H1 (cell line): ENCODE data around the gene MUS81. TPM values are rescaled to one million over a fixed set of nuclear protein-coding genes. Genes with fewer than 3 reads are reported as not detected.

Experiments used
- ASH2L ChIP-seq: fragments of 200-600, 300-600 bp; sonication (generic); IDR thresholded peaks from one replicate; pipeline ENCODE4 v1.7.1; 2017; ENCODE audit warnings: low read length
- ATF3 ChIP-seq: IDR thresholded peaks from 2 replicates; pipeline ENCODE4 v1.6.1; 2011; ENCODE audit warnings: low read depth, mild to moderate bottlenecking, low read length; ENCODE audit not compliant: insufficient read depth
- BACH1 ChIP-seq: IDR thresholded peaks from 2 replicates; pipeline ENCODE4 v1.6.1; 2012; ENCODE audit warnings: low read length, improper control_type of control experiment
- CHD1 ChIP-seq: IDR thresholded peaks from 2 replicates; pipeline ENCODE4 v1.6.1; 2012; ENCODE audit warnings: low read depth, low read length, improper control_type of control experiment
- CREB1 ChIP-seq: IDR thresholded peaks from 2 replicates; pipeline ENCODE4 v1.6.1; 2012; ENCODE audit warnings: inconsistent platforms
- EP300 ChIP-seq, 2 experiments: IDR thresholded peaks; 1 replicate in 1 of 2; 2 replicates in 1 of 2; pipeline ENCODE4 v1.6.1; 2011 to 2012; ENCODE audit warnings: low read depth in 2 of 2, low read length in 2 of 2, mild to moderate bottlenecking in 2 of 2, borderline replicate concordance in 1 of 2, inconsistent platforms in 1 of 2, moderate library complexity in 1 of 2
- EZH2 ChIP-seq: fragments of 200-600 bp; sonication (generic); IDR thresholded peaks from 2 replicates; pipeline ENCODE4 v1.7.1; 2012; ENCODE audit warnings: low read depth, mild to moderate bottlenecking, moderate library complexity, low read length, inconsistent platforms; ENCODE audit not compliant: severe bottlenecking
- FOSL1 ChIP-seq: IDR thresholded peaks from 2 replicates; pipeline ENCODE4 v1.6.1; 2011; ENCODE audit warnings: mild to moderate bottlenecking, low read depth, low read length, moderate library complexity; ENCODE audit not compliant: insufficient read depth
- GTF2F1 ChIP-seq: IDR thresholded peaks from 2 replicates; pipeline ENCODE4 v1.6.1; 2012; ENCODE audit warnings: low read depth, low read length, improper control_type of control experiment, borderline replicate concordance
- HDAC6 ChIP-seq: IDR thresholded peaks from one replicate; pipeline ENCODE4 v1.7.1; 2012; ENCODE audit warnings: low read depth, mild to moderate bottlenecking, inconsistent platforms, low read length, moderate library complexity
- KDM4A ChIP-seq: IDR thresholded peaks from one replicate; pipeline ENCODE4 v1.7.1; 2012; ENCODE audit warnings: low read depth, mild to moderate bottlenecking, moderate library complexity, low read length, inconsistent platforms; ENCODE audit not compliant: severe bottlenecking
- NANOG ChIP-seq: IDR thresholded peaks from 2 replicates; pipeline ENCODE4 v1.6.1; 2011; ENCODE audit warnings: low read length, low read depth, mild to moderate bottlenecking, inconsistent platforms; ENCODE audit not compliant: insufficient read depth, poor library complexity, severe bottlenecking
- PHF8 ChIP-seq: fragments of 200-600 bp; sonication (generic); conservative IDR thresholded peaks from 2 replicates; pipeline ENCODE4 v1.7.1; 2012; ENCODE audit warnings: low read depth, mild to moderate bottlenecking, inconsistent platforms, low read length, moderate library complexity
- POLR2A ChIP-seq, 2 experiments: IDR thresholded peaks; 1 replicate in 1 of 2; 2 replicates in 1 of 2; pipeline ENCODE4 v1.6.1; 2011; ENCODE audit warnings: low read depth in 2 of 2, low read length in 2 of 2, mild to moderate bottlenecking in 2 of 2; ENCODE audit errors: control extremely low read depth in 1 of 2
- RBBP5 ChIP-seq: IDR thresholded peaks from 2 replicates; pipeline ENCODE4 v1.7.1; 2012; ENCODE audit warnings: low read depth, mild to moderate bottlenecking, inconsistent platforms, low read length, moderate library complexity, borderline replicate concordance
- SP1 ChIP-seq: IDR thresholded peaks from 2 replicates; pipeline ENCODE4 v1.6.1; 2011; ENCODE audit warnings: low read depth, low read length
- SUZ12 ChIP-seq: fragments of 200-600 bp; sonication (generic); IDR thresholded peaks from 2 replicates; pipeline ENCODE4 v1.6.1; 2012; ENCODE audit warnings: mild to moderate bottlenecking, inconsistent platforms, low read length, moderate library complexity, mixed read lengths
- TAF1 ChIP-seq: IDR thresholded peaks from 2 replicates; pipeline ENCODE4 v1.6.1; 2011; ENCODE audit warnings: mild to moderate bottlenecking, low read depth, low read length
- TCF12 ChIP-seq: IDR thresholded peaks from 2 replicates; pipeline ENCODE4 v1.6.1; 2011; ENCODE audit warnings: low read depth, mild to moderate bottlenecking, low read length
- USF2 ChIP-seq: IDR thresholded peaks from 2 replicates; pipeline ENCODE4 v1.6.1; 2011; ENCODE audit warnings: low read length, improper control_type of control experiment
- polyA plus RNA-seq, 7 experiments: library from polyadenylated mRNA; depleted of rRNA in 3 of 7; stranded (reverse) in 5 of 7; unstranded in 2 of 7; fragments of >200 nt in 5 of 7; fragments of 200-250 nt in 2 of 7; gene quantifications; 1 replicate in 5 of 7; 2 replicates in 1 of 7; 4 replicates in 1 of 7; pipeline versions ENCODE4 v1.2.1 to v1.2.3, GENCODE V29; 2011 to 2013; ENCODE audit warnings: missing spikeins in 2 of 7, mixed read lengths in 2 of 7
- total RNA-seq: library from RNA; stranded (reverse); fragmentation: NEBNext Ultra II Directional; extraction: Animal tissue kit (Norgen Biotek cat#: 25700); gene quantifications from 2 replicates; pipeline ENCODE4 v1.2.1, GENCODE V29; 2021

Gene MUS81
- total and polyA plus RNA-seq, 2 of the 8 experiments (the other 6 are each of a cell fraction or from before 2014, with no cell fraction given), result 30.2 to 31.5 TPM

GRCh38 chr11:65857853-65858680 is 2.2 kb upstream of the MUS81 start, which contains the start of gene CFL1 (continued):
- TF ChIP-seq USF2 (no peak), BACH1 (no peak), RBBP5 (no peak), PHF8 (peak; percentile 94), POLR2A (IDR thresholded peaks at IDR 0.05; ENCODE audit: control extremely low read depth in 1 of 2, low read depth in 2 of 2, low read length in 2 of 2) (peak in 1 of 2 experiments; percentile 100; a peak in 2 of 3 replicates), HDAC6 (no peak), ATF3 (0 out of 2 replicates have a peak, but pooled peaks have one; percentile 16), FOSL1 (no peak), TAF1 (peak; percentile 100), NANOG (peak; percentile 18), SP1 (peak; percentile 44; the same call in 1 of the 2 replicates), CREB1 (peak; percentile 49; the same call in 1 of the 2 replicates), TCF12 (0 out of 2 replicates have a peak, but pooled peaks have one; percentile 23), SUZ12 (no peak), ASH2L (no peak), KDM4A (peak; percentile 5), GTF2F1 (peak; percentile 90), CHD1 (no peak), EZH2 (no peak), EP300 (IDR thresholded peaks at IDR 0.05; ENCODE audit: borderline replicate concordance in 1 of 2, low read depth in 2 of 2, low read length in 2 of 2) (no peak; a peak in 1 of 3 replicates)
